GM19043 (cell line): Measurements from ENCODE around the gene HDAC4.
"Not testable (repeated sequence)": the region's sequence is repeated elsewhere in the genome, so short reads cannot be mapped to it uniquely, and the experiment has no call there.

Experiments used
- ATAC-seq: cut with Tn5 transposase; IDR thresholded peaks from one replicate; pipeline ENCODE4 v1.9.1; 2021; ENCODE audit warnings: low read depth; ENCODE audit not compliant: unreplicated experiment

Gene HDAC4

DNA sequence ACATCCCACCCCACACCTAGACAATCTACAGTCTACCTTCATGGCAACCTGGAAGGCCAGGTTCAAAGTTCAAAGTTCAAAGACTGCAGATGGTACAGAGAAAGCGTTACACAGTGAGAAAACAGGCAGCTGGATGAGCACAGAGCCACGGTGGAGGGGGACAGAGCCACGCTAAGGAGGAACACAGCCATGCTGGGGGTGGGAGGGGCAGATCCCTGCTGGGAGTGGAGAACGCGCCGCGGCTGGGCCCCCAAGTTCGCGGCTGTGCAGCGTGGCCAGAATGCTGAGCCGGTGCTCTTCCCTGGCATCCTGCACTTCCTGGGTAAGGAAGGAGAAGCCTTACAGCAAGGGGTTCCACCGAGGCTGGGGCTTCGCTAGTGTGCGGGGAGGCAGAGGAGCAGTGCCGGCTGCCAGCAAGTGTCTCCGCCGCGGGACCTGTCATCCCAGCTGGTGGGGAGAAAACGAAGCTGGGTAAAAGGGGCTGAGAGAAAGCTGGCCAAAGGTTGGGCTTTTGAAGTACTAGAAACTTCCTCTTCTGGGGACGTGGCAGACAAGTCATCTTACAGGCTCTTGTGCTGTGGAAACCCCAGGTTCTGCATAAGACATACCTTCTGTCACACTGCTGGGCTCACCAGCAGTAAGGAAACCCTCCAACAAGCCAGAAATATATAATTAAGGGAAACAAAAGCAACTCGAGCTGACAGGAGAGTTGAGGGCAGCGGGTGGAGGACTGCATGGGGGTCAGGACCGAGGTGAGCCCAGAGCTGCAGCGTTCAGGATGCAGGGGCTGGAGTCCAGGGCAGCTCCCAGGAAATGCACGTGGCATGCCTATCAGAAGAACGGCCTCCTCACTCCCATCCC, 115.5 kb downstream of the HDAC4 start:
- ATAC-seq = no peak

GRCh38 chr2:239283961-239284795, 116.6 kb downstream of the HDAC4 start:
- ATAC-seq = no peak

- no peak for ATAC-seq
These were observed 117.4 kb downstream of the HDAC4 start for GRCh38 chr2:239283288-239283945.

- ATAC-seq = no peak
These were observed 118.2 kb downstream of the HDAC4 start for GRCh38 chr2:239282448-239283287.

DNA sequence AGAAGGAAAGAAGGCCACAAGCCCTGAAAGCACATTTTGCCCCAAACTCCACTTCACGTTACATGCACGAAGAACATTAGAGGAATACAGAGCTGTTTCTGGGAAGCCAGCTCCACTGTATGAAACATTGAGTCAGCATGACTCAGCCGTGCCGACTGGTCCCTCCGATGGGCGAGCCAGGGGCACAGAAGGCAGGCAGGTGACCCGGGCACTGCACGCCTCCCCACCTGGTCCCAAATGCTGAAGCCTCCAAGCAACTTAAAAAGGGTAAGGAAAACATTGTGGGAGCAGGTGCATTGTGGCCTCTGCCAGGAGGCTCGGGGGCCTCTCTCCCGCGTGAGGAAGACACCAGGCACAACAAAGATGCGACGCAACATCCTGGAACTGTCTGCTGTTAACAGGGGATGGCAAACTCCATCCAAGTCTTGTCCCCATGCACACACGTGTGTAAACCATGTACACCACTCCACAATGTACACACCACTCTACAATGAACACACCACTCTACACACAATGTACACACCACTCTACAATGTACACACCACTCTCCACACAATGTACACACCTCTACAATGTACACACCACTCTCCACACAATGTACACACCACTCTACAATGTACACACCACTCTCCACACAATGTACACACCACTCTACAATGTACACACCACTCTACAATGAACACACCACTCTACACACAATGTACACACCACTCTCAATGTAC, 120.4 kb downstream of the HDAC4 start:
- ATAC-seq = not testable (repeated sequence)

DNA sequence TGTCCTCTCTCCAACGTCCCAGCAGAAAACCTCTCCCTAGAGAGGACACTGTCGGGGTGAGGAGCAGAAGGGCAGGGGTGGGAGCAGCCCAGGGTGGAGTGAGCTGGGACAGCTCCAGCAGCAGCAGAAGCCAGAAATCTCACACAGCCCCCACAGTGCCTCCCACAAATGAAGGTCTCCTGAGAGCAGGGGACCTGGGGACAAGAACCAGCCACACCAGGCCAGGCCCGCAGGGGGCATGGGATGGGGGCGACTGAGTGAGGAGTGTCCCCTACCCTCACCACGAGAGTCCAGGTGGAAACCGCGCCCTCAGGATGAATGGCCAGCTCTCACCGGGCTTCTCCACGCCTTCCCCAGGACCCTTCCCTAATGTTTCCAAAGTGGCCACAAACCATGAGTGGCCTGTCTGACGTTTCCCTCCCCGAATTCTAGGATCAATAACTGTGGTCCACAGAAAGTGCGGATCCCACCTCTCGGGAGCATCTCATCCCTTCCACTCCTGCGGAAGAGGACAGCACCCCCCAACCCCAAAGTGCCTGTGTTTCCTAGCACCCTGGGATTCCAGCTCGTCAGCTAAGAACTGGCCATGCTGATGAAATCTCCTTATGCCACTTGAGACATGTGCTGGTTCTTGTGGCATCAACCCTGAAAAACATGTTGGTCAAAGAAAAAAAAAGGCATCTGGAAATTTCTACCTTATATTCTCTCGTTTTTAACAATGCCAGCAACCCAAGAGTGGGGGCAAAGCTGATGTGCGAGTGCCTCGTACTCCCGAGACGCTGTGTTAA, 121.1 kb downstream of the HDAC4 start:
- ATAC-seq = no peak

DNA sequence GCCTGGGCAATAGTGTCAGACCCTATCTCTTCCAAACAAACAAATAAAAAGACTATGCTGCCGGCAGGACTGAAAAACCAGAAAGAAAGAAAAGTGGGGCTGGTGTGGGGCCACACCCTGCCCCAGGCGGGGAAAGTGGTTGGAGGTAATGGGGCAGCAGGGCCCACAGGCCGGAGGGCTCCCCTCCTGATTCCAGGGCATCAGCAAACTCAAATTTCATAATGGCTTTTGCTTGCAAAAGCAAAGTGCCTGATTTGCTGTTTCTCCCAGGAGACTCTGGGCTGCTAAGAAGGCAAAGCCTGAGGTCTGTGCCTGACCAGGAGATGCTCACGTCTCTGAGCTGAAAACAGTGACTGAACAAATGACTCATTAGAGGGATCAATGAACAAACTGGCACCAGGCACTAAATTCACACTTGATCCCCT, 121.9 kb downstream of the HDAC4 start:
- no peak for ATAC-seq

DNA sequence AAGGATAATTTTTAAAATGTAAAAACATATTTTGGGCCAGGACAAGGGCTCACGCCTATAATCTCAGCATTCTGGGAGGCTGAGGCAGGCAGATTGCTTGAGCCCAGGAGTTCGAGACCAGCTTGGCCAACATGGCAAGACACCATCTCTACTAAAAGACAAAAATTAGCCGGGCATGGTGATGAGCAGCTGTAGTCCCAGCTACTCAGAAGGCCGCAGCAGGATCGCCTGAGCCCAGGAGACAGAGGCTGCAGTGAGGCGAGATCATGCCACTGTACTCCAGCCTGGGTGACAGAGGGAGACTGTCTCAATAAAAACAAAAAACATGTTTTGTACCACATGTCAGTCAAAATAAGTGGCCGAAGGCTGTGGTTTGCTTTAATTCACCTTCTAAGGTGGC, 122.5 kb downstream of the HDAC4 start:
- no peak for ATAC-seq

DNA sequence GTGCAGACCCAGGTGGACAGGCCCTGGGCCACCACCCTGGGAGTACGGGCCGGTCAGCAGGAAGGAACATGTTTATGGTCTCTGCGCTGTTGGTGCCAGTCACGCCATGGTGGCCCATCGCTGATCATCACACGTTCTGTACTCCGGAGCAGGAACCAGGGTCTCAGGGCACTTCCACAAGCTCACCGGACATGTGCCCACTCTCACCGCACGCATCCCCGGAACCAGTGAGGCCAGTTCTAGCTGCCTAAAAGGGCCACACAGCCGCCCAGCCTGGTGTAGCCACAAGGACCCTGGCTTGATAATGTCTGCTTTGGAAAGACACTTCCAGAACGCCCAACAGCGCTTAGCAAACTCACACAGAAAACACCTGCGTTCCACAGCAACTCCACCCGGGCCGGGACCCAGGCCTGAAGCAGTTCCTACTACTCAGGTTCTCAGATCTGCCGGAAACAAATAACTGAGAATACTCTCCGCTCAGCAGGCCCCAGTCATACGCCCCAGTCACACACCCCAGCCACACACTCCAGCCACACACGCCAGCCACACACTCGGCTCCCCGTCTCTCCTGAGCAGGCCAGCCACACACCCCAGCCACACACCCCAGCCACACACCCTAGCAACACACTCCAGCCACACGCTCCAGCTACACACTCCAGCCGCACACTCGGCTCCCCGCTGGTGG, 123.3 kb downstream of the HDAC4 start:
- ATAC-seq = no peak

DNA sequence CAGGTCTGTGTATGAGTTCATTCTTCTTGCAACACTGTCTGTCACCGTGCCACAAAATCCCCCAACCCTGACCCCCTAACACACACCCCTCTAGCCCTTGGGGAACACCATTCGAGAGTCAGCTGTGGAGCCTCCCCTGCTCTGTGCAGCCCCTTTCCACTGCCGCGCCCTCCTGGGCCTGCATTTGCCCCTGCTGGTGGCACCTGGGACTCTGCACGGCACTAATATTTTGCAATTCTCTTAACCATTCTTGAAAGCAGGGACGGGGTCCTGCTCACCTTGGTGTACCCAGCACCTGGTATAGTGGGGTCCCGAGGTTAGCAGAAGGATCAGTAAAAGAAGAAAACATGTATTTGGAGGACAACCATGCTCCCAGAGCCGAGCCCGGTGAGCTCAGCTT, 124.0 kb downstream of the HDAC4 start:
- ATAC-seq = no peak

DNA sequence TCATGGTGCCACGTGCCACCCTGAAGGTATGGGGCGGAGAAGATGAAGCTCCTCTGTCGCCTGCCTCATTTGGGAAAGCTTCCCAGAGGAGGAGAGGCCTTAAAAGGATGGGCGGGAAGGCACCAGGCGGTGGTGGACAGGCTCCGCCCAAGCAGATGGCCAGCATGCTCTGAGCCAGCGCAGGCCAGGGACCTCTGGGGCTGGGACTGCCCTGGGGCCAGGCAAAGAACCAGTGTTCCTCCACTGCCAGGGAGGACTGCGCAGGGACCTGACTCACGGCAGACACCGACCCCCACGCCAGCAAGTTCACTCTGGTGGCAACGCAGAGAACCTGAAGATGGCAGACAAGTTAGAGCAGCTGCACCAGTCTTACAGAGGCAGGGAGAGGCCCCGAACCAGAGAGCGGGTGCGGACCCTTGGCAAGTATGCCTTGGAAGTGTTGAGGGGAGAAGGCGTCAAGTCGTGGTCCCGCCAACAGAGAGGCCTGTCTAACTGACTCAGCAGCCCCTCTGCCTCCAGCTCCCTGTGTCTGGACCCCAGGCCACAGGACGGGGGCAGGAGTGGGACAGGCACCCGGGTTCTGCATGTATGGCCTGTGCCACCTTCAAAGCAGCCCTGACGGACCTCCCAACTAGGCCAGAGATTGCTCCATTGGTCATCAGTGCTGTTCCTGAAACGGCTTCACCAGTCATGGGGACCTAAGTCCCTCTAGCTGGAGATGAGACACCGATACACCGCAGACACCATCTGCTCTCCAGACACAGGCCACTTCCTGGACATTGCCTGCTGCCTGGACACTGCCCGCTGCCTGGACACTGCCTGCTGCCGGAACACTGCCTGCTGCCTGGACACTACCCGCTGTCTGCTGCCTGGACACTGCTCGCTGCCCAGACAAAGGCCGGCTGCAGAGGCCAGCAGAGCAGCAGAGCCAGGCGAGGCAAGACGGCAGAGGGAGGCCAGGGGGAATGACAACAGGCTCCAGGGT, 124.7 kb downstream of the HDAC4 start:
- ATAC-seq = no peak

GRCh38 chr2:239275044-239275685, 125.7 kb downstream of the HDAC4 start:
- ATAC-seq = no peak

- ATAC-seq = no peak
These were observed 126.3 kb downstream of the HDAC4 start for GRCh38 chr2:239274391-239275043.

DNA sequence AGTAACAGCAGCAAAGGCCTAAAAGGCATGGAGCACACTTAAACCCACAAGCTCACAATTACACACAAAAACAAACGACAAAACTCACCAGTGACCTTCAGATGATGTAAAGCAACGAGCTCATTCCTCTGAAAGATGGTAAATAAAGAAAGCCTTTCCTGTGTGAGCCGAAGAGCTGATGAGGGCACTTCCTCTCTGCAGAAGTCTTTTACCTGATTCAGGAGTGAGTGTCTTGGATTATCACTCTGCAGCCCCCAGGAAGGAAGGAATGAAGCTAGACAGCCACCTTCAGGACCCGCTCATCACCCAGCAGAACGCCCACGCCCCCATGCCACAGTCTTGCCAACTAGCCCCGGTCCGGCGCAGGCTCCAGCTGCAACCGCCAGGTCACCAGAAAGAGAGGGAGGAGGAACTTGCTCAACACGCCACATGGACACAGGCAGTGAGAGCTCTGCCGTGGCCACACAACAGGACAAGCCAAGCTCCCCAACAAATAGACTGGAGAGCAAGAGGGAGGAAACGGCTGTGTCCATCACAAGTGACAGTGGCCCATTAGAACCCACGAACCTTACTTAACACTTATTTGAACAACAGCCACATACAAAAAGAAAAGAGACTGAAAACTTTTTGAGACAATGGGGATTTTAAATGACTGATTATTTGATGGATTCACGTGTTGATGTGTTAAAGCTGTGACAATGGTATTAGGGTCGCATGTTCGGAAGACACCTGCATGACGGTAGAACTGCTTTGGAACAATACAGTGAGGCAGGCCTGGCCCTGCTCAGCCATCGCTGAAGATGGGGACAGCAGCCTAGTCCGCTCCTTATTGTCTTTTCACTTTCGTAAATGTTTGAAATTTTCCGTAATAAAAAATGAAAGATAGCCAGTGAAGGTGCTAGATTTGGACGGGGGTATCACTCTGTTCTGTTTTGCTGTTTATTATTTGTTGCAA, 127.3 kb downstream of the HDAC4 start:
- ATAC-seq = no peak

- ATAC-seq = no peak
These were observed 128.2 kb downstream of the HDAC4 start for GRCh38 chr2:239272626-239273025.
